Skeletal muscle cell (primary cell): ENCODE data around the gene CRB1.

ENCODE experiments used
- DNase-seq: peaks from one replicate; pipeline ENCODE4 v3.0.0-alpha.2; 2010; ENCODE audit warnings: low read depth
- H3K4me3 ChIP-seq: 2 replicates; pipeline ENCODE4 v1.5.1; 2011; ENCODE audit warnings: low read depth, mild to moderate bottlenecking, control low read depth, low read length, moderate library complexity

Gene CRB1

GRCh38 chr1:197339106-197340060 is 71.3 kb downstream of the CRB1 start:
- H3K4me3 ChIP-seq: no peak overlapping the region
- DNase-seq: no peak

DNA sequence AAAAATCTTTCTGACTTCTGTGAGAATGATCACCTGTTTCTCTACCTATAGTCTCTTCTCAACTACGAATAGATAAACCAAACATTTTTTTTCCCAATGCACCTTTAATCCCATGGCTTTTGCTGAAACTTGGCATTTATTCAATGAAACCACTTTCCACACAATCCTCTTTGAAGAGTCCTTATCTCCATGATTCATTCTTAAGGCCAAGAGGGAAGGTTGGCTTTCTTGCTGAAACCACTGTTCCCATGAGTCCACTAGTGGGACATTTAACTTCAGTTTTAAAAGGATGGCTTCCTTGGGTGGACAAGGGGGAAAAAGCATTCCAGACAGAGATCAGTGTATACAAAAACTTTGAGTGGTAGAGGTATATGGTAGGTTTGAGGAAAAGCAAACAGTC is 73.6 kb downstream of the CRB1 start:
- DNase-seq: no peak
- H3K4me3 ChIP-seq: no peak overlapping the region

GRCh38 chr1:197342044-197342565 is 74.1 kb downstream of the CRB1 start:
- H3K4me3 ChIP-seq: no peak overlapping the region
- DNase-seq: no peak

DNA sequence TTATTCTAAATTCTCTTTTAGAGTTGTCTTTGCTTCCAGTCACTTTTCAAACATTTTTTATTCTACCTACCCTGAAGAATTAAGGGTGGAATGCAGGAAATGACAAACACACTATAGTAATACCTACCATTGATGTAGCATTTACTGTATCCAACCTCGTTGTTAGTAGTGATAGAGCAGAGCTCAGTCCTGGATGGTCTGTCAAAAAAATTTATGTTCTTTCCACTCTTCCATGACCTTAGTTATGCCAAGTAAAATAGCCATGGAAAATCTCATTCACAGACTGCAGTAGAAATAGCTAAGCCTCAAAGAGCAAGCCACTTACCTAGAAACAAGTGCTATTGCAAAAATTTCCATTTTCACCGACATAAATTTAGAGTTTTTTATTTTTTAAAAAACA is 74.6 kb downstream of the CRB1 start:
- DNase-seq: no peak

GRCh38 chr1:197343663-197344273 is 75.7 kb downstream of the CRB1 start:
- H3K4me3 ChIP-seq: no peak overlapping the region
- no peak for DNase-seq

More for the DNA sequence above, 74.6 kb downstream of the CRB1 start:
- no peak overlapping the region for H3K4me3 ChIP-seq

DNA sequence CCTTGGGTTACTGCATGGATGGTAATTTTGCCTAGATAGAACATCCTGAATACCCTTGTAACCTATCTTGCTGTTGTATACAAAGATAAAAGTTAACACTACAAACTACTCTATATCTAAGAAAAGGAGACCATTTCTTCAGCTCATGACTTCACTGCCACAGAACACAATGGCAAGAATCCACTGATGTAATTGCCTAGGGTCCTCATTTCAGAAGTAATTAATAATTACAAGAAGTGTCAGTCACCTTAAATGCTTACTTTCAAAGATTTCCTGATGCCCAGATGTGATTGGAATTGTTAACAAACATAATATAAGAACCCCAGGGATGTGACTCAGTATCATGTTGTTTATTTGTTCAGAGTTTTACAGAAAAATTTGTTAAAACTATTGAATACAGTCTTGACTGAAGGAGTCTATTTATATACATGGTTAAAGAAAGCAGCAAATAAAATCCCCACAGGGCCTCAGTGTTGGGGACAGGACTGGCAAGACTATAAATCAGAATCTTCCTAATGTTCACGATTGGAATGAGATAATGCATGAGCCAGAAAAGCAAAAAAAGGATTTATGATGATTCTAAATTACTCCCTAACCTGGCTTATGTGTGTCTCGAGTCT is 83.9 kb downstream of the CRB1 start:
- no peak for DNase-seq
- H3K4me3 ChIP-seq: no peak overlapping the region

DNA sequence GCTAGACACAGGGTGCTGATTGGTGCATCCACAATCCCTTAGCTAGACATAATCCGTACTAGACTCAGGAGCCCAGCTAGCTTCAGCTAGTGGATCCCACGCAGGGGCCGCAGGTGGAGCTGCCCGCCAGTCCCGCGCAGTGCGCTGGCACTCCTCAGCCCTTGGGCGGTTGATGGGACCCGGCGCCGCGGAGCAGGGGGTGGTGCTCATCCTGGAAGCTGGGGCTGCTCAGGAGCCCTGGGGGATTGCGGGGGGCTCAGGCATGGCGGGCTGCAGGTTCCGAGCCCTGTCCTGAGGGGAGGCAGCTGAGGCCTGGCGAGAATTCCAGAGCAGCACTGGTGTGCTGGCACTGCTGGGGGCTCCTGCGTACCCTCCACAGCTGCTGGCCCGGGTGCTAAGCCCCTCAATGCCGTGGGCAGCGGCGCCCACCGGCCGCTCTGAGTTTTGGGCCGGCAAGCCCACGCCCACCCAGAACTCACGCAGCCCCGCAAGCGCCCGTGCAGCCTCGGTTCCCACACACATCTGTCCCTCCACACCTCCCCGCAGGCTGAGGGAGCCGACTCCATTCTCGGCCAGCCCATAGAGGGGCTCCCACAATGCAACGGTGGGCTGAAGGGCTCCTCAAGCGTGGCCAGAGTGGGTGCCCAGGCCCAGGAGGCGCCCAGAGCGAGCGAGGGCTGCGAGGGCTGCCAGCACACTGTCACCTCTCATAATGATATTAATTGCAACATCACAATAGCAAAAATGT is 87.4 kb downstream of the CRB1 start:
- H3K4me3 ChIP-seq: no peak overlapping the region
- no peak for DNase-seq

DNA sequence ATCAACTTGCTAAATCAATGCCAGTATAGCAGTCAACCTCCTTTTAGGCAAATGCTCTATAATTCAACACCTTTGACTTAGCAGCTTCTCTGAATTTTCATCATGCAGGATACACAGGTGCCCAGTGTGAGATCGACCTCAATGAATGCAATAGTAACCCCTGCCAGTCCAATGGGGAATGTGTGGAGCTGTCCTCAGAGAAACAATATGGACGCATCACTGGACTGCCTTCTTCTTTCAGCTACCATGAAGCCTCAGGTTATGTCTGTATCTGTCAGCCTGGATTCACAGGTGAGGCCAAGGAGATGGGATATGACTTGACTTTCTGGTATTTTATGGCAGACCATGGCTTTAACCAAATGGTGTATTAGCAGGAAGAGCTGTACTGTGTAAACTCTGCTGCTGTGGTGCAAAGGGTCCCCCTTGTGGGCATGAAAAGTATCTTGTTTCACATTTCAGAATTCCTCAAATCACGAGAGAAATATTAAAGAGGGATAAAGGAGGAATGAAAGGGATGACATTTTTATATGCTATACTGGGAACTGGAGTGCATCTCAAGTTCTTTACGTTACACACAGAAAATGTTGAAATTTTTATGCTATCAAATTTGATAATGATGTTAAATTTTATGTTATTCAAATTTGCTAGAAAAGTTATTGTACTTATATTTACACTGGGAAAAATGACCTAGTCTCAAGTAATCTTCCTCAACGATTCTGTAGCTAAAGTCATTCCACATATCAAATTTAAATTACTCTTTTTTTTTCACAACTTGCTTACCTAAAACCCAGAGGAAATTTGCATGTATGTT is 88.9 kb downstream of the CRB1 start:
- DNase-seq: peak; percentile 16

DNA sequence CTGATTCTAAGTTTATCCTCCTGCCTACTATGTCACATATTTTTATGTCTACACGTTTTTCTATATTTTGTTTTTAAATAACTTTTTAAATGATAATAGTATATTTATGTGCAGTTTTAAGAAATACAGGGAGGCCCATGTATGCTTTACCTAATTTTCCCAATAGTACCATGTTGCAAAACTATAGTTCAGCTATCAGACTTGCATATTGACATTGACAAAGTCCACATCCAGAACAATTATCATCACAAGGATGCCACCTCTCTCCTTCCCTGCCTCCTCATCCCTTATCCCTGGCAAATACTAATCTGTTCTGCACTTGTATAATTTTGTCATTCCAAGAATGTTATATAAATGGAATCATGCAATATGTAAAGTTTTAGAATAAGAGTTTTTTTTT is 90.9 kb downstream of the CRB1 start:
- H3K4me3 ChIP-seq: no peak overlapping the region
- no peak for DNase-seq

More for the DNA sequence above, 88.9 kb downstream of the CRB1 start:
- no peak overlapping the region for H3K4me3 ChIP-seq

DNA sequence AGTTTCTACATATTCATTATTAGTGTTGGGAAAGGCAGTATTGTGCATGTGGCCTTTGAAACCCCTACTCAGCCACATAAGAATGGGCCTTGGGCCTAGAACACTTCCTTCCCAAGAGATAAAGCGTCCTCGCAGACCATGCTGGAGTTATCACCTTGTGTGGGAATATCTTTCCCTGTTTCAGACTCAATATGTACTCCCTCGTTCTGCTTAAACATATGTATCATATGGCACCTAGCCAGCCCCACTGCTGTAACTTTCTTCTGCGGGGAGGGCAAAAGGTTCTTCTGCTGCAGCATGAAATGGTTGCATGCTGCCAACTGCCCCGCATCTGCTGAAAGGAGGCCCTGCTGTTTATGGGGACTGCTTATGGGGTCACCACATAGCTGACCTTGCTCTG is 92.0 kb downstream of the CRB1 start:
- no peak overlapping the region for H3K4me3 ChIP-seq
- peak; percentile 81 for DNase-seq

GRCh38 chr1:197362871-197363270 is 94.8 kb downstream of the CRB1 start:
- DNase-seq: no peak
- H3K4me3 ChIP-seq: no peak overlapping the region

DNA sequence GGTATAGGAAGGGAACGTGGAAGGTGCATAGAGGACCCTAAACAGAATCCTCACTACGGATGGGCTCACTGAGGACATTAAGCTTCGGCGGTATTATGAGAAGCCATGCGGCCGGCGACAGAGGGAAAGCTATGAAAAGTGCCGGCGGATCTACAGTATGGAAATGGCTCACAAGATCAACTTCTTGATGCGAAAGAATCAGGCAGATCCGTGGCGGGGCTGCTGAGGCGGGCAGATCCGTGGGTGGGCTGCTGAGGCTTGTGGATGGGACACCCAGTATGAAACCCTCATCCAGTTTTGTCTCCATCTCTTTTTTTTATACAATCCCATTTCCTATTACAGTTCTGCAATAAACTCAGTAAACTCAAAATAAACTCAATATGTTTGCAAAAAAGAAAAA is 95.8 kb downstream of the CRB1 start:
- no peak for DNase-seq
- no peak overlapping the region for H3K4me3 ChIP-seq

DNA sequence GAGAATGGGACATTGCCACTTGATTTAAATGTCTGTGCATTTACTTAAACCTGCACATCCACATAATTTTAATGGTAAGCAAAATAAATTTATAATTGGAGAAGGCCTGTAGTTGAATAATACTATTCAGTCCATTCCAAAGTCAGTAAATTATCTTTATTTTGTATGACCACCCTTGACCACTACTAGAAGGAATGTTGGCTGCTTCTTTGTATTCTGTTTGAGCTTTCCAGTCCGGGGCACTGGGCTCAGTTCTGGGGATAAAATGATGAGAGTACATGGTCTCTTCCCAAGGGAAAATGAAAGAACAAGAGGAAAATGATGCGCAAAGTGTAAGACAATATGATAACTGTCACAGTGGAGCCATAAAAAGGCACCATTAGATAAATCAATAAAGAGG is 98.9 kb downstream of the CRB1 start:
- no peak overlapping the region for H3K4me3 ChIP-seq
- no peak for DNase-seq

GRCh38 chr1:197367627-197368026 is 99.6 kb downstream of the CRB1 start:
- H3K4me3 ChIP-seq: no peak overlapping the region
- DNase-seq: no peak

GRCh38 chr1:197374428-197374827 is 106.4 kb downstream of the CRB1 start:
- no peak for DNase-seq
- H3K4me3 ChIP-seq: no peak overlapping the region

DNA sequence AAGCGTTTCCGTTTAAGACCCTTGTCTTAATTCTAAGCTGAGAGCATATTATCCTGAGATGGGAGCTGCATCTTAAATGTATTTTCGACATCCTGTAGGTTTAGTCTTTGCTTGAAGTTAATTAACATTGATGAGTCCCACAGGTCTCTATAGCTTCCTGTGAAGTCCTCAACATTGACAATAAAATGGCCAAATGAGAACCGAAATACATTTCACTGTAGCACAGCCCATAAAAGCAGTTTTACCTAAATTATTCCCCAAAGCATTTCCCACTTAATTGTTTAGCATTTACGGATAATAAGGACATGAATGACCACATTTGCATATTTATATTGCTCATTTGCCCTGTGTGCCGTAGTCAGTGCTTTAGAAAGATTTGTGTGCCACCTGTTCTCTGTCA is 116.4 kb downstream of the CRB1 start:
- no peak for DNase-seq
- no peak overlapping the region for H3K4me3 ChIP-seq

- no peak for DNase-seq
- H3K4me3 ChIP-seq: no peak overlapping the region
Observed at GRCh38 chr1:197388801-197389200, 120.7 kb downstream of the CRB1 start.

DNA sequence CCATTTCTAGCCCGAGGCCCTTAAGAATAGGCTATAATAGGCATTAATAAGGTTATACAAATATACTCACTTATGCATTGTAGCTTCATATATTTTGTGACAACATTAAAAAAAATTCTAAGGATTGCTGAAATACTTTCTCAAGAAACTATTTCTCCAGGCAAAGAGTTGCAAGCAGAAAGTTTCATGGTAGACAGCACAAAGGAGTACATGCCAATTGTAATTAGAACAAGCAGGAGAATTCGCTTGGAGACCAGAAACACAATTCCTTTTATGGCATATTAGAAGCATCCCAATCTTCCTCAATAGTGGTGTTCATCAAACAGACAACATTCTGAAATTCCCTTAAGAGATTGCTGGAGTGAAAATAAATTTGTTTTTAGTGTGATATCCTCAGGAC is 122.8 kb downstream of the CRB1 start:
- H3K4me3 ChIP-seq: no peak overlapping the region
- no peak for DNase-seq
